NCI-H1694 (cell line): ENCODE data around the gene WDR11.

ENCODE experiments used
- DNase-seq: peaks from one replicate; lab custom pipeline; 2025; lab: John Stamatoyannopoulos, UW

Gene WDR11

GRCh38 chr10:120944586-120945125 lies 93.5 kb downstream of the WDR11 start:
- DNase-seq = no peak

GRCh38 chr10:120945182-120945581 lies 94.0 kb downstream of the WDR11 start:
- DNase-seq = no peak

- no peak for DNase-seq
Observed at GRCh38 chr10:120945801-120946302, 94.7 kb downstream of the WDR11 start.

- no peak for DNase-seq
Observed at GRCh38 chr10:120946497-120946896, 95.3 kb downstream of the WDR11 start.

GRCh38 chr10:120948889-120949608 lies 97.9 kb downstream of the WDR11 start:
- DNase-seq = no peak

GRCh38 chr10:120949609-120950031 lies 98.5 kb downstream of the WDR11 start:
- DNase-seq = no peak

GRCh38 chr10:120950051-120950561 lies 98.9 kb downstream of the WDR11 start:
- no peak for DNase-seq

- DNase-seq = no peak
Observed at GRCh38 chr10:120951288-120951687, 100.1 kb downstream of the WDR11 start.

- DNase-seq = no peak
Observed at GRCh38 chr10:120953897-120954296, 102.7 kb downstream of the WDR11 start.
